AG09309 (cell line): ENCODE data around the gene SIK2.
A peak's percentile ranks its signal among the peaks of the same experiment; 100 is the strongest.

Source experiments
- DNase-seq: peaks from one replicate; pipeline ENCODE4 v3.0.0-alpha.2; 2010; ENCODE audit warnings: low read depth
- H3K4me3 ChIP-seq: 2 replicates; pipeline ENCODE4 v1.5.1; 2011; ENCODE audit warnings: mild to moderate bottlenecking, low read depth, low read length, moderate library complexity; ENCODE audit not compliant: control insufficient read depth
- CTCF ChIP-seq: IDR thresholded peaks from 2 replicates; pipeline ENCODE4 v1.5.1; 2011; ENCODE audit warnings: mild to moderate bottlenecking, low read depth, low read length, inconsistent platforms; ENCODE audit not compliant: insufficient read depth, control insufficient read depth; ENCODE audit errors: missing control alignments

SIK2 gene

GRCh38 chr11:111561306-111561705 is 40.9 kb upstream of the SIK2 start:
- H3K4me3 ChIP-seq: no peak overlapping the region
- TF ChIP-seq CTCF: no peak
- DNase-seq: no peak

- no peak overlapping the region for H3K4me3 ChIP-seq
- DNase-seq: no peak
- TF ChIP-seq CTCF: no peak
These were observed 40.4 kb upstream of the SIK2 start for GRCh38 chr11:111561791-111562325.

GRCh38 chr11:111562692-111563389 is 39.4 kb upstream of the SIK2 start:
- no peak for TF ChIP-seq CTCF
- no peak overlapping the region for H3K4me3 ChIP-seq
- DNase-seq: no peak

- H3K4me3 ChIP-seq: no peak overlapping the region
- DNase-seq: no peak
- peak; percentile 78 for TF ChIP-seq CTCF
These were observed 37.0 kb upstream of the SIK2 start for GRCh38 chr11:111565114-111565720.

GRCh38 chr11:111566324-111566723 is 35.9 kb upstream of the SIK2 start:
- H3K4me3 ChIP-seq: no peak overlapping the region
- no peak for DNase-seq
- TF ChIP-seq CTCF: no peak

GRCh38 chr11:111569476-111569875 is 32.8 kb upstream of the SIK2 start:
- no peak for DNase-seq
- no peak overlapping the region for H3K4me3 ChIP-seq
- no peak for TF ChIP-seq CTCF

- no peak for DNase-seq
- TF ChIP-seq CTCF: no peak
- no peak overlapping the region for H3K4me3 ChIP-seq
These were observed 31.5 kb upstream of the SIK2 start for GRCh38 chr11:111570796-111571195.
